ENCODE results near the gene PLCH2.

Gene PLCH2, protein sequence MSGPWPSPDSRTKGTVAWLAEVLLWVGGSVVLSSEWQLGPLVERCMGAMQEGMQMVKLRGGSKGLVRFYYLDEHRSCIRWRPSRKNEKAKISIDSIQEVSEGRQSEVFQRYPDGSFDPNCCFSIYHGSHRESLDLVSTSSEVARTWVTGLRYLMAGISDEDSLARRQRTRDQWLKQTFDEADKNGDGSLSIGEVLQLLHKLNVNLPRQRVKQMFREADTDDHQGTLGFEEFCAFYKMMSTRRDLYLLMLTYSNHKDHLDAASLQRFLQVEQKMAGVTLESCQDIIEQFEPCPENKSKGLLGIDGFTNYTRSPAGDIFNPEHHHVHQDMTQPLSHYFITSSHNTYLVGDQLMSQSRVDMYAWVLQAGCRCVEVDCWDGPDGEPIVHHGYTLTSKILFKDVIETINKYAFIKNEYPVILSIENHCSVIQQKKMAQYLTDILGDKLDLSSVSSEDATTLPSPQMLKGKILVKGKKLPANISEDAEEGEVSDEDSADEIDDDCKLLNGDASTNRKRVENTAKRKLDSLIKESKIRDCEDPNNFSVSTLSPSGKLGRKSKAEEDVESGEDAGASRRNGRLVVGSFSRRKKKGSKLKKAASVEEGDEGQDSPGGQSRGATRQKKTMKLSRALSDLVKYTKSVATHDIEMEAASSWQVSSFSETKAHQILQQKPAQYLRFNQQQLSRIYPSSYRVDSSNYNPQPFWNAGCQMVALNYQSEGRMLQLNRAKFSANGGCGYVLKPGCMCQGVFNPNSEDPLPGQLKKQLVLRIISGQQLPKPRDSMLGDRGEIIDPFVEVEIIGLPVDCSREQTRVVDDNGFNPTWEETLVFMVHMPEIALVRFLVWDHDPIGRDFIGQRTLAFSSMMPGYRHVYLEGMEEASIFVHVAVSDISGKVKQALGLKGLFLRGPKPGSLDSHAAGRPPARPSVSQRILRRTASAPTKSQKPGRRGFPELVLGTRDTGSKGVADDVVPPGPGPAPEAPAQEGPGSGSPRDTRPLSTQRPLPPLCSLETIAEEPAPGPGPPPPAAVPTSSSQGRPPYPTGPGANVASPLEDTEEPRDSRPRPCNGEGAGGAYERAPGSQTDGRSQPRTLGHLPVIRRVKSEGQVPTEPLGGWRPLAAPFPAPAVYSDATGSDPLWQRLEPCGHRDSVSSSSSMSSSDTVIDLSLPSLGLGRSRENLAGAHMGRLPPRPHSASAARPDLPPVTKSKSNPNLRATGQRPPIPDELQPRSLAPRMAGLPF (N-terminal part only)

DNA sequence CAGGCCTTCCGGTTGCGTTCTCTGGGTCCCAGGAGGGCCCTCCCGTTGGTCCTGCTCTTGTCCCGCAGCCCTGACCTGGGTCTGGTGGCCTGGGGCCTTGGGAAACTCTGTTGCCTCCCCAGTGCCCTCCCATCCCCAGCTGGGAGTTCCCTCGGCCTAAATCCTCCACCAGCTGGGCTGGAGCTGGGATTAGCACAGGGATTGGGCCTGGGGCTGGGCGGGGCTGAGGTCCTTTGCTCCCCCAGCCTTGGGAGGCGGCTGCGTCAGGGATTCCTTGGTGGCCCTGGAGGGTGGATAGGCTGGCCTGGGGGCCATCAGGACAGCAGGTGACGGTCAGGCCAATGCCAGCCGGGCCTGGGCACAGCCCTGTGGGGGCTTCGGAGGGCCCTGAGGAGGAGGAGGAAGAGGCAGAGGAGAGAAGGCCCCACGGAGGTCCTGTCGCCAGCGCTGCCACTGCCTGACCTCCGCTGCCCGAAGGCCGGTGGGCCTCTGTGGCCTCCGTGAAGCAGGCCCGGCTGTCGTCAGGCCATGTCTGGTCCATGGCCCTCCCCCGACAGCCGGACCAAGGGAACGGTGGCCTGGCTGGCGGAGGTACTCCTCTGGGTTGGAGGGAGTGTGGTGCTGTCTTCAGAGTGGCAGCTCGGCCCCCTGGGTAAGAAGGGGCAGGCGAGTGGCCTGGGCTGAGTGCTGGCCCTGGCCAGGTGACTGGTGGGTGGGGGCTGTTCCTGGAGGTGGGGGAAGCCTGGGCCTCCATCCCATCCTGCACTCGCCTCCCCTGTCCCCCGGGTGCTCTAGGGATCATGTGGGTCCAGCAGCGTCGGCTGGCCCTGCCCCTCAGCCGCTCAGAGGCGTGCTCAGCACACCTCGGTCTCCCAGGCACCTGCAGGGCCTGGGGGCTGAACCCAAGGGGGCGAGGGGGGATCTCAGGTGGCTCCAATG is at the start of gene PLCH2:
PLCH2 (plus strand) TSS at position 229 of the 939 bp plus-strand sequence; CDS start at position 529, 300 bp downstream.
- in situ Hi-C loops (cut with HindIII; ENCODE audit: low sequenced_read_pairs): no loop called here

DNA sequence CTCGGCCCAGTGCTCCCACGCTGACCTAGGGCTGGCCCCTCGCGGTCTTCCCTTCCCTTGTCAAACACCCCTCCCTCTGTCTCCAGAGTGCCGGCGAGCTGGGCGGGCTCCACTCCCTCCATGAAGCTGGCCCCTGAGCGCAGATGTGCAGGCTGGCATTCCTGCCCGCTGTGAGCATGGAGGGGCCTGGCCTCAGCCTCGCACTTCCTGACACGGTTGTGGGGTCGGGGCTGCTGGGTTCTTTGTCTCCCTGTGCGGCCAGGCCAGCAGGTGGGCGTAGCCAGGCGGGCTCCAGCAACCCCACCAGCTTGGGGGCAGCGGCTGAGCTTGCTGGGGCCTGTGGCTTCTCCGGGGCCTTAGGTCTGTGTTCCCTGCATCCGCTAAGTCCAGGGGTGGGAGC is 49.5 kb upstream of the PLCH2 start:
- in situ Hi-C loops (cut with HindIII; ENCODE audit: low sequenced_read_pairs): loop anchor here (10.0 kb wide), 5 partner anchors 88 to 998 kb away; no protein-coding TSS in a partner anchor

DNA sequence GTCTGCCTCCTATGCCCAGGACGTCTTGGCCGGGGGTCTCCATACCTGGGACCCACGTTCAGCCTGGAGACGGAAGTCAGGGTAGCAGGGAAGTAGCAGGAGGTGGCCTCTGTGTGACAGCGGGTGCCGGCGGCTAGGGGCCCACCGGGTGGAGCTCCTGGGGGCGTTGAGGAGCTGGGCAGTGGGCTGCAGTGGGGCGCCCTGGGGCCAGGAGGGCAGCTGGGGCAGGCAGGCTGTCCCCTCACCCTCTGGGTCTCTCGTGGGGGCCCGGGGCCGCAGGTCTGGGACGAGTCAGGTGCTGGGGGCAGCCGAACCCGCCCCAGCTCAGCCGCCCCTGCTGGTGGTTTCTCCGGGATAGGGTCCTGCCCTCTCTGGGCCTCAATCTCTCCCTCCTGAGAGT is 49.0 kb upstream of the PLCH2 start:
- in situ Hi-C loops (cut with HindIII; ENCODE audit: low sequenced_read_pairs): loop anchor here (10.0 kb wide), 5 partner anchors 88 to 998 kb away; no protein-coding TSS in a partner anchor

DNA sequence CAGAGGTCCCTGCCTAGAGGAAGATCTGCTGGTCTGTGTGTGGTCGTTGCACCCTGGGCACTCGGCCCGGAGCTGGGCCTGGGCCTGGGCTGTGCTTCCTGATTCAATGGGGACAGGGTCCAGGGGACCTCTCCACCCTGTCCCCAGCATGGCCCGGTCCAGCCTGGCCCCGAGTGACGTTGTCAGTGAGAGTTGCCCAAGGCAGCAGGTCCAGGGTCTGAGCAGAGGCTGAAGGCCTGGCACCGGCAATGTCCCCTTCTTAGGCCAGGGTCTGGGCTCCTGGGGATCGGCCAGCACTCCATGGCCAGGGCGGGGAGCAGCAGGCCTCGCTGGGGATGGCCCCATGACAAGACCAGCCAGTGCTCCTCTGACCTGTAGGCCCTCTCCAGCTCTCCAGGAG is 48.1 kb upstream of the PLCH2 start:
- in situ Hi-C loops (cut with HindIII; ENCODE audit: low sequenced_read_pairs): loop anchor here (10.0 kb wide), 5 partner anchors 87 to 997 kb away; no protein-coding TSS in a partner anchor

DNA sequence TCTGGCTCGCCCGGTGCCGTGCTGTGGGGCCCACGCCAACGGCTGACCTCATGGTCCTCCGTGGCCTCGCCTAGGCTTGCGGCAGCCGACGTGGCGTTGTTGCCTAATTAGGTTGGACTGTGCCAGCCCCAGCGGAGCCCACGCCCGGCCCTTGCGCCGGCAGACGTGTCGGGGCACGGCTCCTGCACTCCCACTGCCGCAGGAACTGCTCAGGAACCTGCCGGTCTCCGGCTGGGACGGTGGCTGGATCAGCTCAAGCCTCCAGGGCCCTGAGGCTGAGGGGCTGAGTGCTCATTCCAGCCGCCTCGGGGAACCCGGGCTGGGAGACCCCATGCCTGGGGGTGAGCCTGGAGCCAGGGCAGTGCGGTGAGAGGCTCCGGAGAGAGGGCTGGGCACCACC is 47.6 kb upstream of the PLCH2 start:
- in situ Hi-C loops (cut with HindIII; ENCODE audit: low sequenced_read_pairs): loop anchor here (10.0 kb wide), 5 partner anchors 86 to 996 kb away; no protein-coding TSS in a partner anchor

DNA sequence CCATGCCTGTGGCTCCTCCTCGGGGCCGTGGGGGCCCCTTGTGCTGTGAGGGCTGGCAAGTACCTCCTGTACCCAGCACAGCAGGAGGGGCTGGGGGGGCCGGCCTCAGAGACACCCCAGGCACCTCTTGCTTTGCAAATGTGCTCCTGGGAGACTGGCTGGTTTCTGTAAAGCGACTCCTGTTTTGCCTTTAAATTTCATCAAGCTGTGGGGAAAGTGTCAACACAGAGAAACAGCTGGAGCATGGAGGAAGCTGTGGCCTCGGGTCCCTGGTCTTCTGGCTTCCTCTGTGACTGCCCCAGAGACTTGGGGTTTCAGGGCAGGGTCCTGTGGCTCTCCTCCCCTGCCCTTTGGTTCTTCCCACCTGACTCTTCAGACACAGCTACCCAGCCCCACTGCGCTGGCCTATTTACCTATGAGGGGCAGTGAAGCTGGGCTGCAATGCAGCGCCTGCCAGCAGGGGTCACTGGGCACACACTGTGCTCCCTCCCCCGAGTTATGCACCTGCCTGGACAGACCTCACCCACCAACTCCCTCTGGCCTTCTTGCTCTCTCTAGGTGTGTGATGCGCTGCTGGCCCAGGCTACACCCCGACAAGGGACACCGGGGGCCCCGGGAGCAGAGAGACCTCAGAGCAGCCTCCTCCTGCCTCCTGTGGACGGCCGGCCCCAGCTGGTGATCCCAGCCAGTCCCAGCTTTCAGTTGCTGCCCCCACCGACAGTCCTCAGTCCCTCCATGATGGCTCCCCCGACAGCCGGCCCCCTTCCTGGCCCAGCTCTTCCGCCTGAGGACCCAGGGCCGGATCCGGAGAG is 46.1 kb upstream of the PLCH2 start:
- in situ Hi-C loops (cut with HindIII; ENCODE audit: low sequenced_read_pairs): loop anchor here (10.0 kb wide), 5 partner anchors 85 to 995 kb away; no protein-coding TSS in a partner anchor

DNA sequence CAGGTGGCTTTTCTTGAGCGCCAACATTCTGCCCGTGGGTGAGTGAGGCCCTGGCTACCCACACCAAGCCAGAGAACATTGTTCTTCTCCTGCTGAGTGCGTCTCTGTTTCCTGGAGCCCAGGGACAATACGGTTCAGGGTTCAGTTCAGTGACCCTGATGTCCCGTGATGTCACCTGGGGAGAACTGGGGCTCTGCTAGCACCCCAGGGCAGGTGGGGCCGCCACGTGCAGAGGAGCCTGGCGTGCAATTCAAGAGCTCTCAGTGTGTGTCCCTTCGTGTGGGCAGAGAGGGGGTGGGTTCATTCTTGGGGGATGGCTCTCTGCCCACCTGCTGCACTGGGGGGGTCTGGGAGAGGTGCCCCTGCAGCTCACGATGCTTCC is 45.5 kb upstream of the PLCH2 start:
- in situ Hi-C loops (cut with HindIII; ENCODE audit: low sequenced_read_pairs): no loop called here

DNA sequence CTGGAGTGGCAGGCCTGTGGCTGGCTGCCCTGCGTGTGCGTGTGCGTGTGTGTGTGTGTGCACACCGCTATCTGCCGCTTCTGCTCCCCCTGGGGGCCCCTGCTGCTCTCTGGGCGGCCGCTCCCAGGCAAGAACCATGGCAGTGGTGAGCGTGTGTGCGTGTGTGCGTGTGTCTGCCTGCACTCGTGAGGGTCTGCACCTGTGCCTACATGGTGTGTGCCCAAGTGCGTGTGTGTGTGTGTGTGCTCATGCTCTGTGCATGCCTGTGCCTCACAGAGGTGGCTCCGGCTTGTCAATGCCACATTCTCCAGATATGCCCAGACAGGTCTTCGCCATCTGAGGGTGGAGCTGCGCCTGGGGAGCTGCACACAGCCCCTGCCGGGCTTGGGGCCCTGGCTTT is 45.0 kb upstream of the PLCH2 start:
- in situ Hi-C loops (cut with HindIII; ENCODE audit: low sequenced_read_pairs): no loop called here

DNA sequence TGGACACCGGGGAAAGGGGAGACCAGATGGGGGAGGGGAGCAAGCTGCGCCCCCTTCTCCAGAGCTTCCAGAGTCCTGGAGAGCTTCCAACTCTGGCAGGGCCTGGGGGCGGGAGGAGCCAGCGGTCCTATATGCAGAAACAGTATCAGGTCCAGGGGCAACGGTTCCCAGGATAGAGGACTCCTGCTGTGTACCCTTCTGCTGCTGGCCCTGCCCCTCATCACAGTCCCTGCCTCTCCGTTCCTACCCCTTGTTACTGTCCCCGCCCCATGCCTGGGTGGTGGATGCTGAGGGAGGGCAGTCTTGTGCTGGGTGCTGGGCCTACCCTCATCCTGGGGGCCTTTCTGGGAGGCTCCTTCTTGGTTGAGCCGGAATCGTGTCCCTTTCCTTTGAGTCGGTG is 44.6 kb upstream of the PLCH2 start:
- in situ Hi-C loops (cut with HindIII; ENCODE audit: low sequenced_read_pairs): no loop called here

DNA sequence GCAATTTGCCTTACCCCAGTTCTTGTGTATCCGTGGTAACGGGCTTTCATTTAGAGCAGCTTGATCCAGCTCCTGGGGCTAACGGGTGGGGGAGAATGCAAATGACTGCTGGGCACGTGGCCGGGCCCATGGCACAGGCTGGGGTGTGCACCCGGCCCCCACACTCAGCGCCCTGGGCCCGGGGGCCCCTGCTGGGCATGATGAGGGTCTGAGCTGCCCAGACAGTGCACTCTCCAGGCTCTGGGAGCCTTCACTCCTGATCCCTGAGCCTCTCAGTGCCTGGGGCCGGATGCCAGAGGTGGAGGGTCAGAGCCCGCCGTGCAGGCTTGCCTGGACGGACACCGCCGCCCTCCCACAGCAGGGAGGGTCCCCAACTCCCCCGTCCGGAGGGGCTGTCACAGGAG is 43.6 kb upstream of the PLCH2 start:
- in situ Hi-C loops (cut with HindIII; ENCODE audit: low sequenced_read_pairs): no loop called here

DNA sequence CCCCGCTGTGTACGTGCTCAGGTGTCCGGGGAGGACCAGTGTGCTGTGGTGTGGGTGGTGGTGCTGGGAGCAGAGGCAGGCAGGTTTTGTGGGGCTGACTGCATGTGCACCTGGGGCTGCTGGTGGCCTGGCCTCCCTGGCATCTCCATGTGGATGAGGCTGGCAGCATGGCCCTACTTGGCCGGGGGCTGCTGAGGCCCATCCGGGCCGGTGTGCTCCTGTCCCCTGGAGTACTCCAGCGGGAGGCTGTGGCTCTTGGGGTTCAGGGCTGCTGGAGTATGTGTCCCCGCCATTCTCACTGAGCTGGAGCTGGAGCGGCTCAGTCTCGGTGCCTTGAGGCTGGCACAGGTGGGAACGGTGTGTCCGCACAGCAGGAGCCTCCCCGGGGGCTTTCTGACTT is 42.9 kb upstream of the PLCH2 start:
- in situ Hi-C loops (cut with HindIII; ENCODE audit: low sequenced_read_pairs): no loop called here

DNA sequence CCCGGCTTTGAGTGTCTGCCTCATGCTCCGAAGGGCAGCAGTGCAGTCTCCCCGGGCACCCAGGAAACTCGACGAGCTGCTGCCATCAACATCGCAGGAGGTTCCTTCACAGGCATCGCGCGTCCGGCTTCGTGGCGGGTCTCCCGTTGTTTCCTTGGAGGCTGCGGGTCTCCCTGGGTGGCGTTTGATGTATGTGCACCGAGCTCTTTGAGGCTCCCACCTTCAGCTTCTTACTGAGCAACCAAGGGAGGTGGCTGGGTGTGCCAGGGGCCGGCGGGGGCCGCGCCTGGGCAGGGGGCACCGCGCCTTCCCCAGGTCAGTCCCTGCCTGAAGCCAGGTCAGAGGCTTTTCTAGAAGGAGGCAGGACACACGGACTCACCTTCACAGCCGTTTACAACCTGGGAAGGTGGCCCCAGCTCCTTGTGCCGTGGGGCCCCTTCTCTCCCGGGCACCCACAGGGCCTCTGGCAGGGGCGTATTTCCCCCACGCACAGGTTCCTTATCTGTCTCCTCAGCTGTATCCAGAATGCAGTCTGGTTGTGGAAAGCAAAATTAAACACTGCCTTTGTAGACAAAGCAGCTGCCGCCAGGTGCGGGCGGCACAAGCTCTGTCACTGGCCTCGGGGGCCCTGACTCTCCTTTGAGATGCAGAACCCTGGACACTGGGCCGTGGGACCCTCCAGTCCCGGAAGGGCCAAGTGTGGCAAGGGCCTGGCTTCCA is 42.0 kb upstream of the PLCH2 start:
- in situ Hi-C loops (cut with HindIII; ENCODE audit: low sequenced_read_pairs): no loop called here

DNA sequence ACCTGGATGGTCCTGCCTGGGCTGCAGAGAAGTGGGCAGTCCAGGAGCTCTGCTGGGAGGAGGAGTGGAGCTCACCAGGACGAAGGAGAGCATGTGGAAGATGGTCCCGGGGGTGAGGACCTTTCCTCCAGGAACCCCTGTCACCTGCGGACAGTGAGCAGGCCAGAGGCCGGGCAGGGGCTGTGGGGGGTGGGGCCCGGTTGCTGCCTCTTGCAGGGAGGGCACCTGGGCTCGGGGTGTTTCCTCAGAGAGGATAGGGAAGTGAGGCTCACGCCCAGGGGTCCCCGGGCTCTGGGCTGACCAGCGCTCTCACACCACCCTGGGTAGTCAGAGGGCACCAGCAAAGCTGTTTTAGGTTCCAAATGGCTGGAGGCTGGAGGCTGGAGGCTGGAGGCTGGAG is 41.0 kb upstream of the PLCH2 start:
- in situ Hi-C loops (cut with HindIII; ENCODE audit: low sequenced_read_pairs): no loop called here

DNA sequence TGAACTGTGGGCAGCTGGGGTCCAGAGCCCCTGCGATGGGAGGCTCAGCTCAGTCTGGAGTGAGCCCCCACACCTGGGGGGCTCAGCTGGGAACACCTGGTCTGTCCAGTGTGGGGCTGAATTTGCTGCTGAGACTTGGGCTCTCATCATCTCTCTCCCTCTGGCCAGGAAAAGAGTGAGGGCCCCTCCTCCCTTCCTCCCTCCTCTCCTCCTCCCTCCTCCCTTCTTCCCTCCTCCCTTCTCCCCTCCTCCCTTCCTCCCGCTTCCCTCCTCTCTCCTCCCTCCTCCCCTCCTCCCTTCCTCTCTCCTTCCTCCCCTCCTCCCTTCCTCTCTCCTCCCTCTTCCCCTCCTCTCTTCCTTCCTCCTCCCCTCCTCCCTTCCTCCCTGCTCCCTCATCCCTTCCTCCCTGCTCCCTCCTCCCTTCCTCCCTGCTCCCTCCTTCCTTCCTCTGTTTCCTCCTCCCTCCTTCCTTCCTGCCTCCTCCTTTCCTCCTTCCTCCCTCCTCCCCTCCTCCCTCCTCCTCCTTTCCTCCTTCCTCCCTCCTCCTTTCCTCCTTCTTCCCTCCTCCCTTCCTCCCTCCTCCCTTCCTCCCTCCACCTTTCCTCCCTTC is 40.2 kb upstream of the PLCH2 start:
- in situ Hi-C loops (cut with HindIII; ENCODE audit: low sequenced_read_pairs): no loop called here

DNA sequence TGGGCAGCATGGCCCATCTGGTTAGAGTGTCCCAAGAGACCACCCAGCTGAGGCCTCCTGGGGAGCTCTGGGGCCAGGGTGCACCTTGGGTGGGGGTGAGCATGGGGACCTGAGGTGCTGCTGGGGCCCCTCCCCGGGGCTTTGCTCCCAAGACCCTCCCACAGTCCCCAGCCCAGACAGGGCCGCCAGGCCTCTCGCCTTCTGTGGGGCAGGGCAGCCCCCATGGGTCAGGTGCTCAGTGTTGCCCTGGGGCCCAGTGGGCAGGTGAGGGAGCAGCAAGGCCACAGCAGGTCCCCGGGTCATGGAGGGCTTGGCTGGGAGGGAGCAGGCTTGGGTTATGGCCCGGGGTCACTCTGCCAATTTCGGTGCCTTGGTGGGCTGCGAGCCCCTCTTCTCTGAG is 39.2 kb upstream of the PLCH2 start:
- in situ Hi-C loops (cut with HindIII; ENCODE audit: low sequenced_read_pairs): no loop called here

DNA sequence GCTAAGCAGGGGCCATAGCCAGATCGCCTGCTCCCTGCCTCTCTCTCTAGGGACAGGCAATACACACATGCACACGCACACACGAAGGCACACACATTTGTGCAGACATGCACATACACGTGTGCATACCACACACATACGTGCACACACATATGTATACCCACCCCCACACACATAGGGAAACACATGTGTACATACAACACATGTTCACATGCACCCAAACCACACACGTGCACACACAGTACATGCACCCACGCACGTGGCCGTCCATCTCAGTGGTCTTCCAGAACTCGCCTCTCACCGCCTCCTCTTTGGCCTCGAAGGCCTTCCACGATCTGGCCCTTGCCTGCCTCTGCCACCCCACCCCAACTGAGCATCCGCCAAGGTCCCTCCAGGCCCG is 38.5 kb upstream of the PLCH2 start:
- in situ Hi-C loops (cut with HindIII; ENCODE audit: low sequenced_read_pairs): no loop called here

DNA sequence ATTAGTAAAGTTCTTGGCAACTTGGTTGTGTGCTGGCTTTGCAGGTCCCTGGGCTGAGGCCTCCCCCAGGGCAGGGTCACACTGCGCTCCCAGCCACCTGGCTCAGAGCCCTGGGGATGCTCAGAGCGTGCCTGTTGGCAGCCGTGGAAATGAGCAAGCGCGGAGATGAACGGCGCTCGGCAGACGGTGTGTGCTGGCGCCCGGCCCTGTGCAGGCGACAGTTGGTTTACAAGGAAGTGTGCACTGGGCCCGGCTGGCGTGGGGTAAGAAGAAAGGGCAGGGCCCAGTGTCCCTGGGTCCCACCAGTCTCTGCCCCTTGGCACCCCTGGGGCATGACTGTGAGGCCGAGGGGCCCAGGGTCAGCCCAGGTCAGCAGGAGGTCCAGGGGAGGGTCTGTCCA is 38.1 kb upstream of the PLCH2 start:
- in situ Hi-C loops (cut with HindIII; ENCODE audit: low sequenced_read_pairs): no loop called here

DNA sequence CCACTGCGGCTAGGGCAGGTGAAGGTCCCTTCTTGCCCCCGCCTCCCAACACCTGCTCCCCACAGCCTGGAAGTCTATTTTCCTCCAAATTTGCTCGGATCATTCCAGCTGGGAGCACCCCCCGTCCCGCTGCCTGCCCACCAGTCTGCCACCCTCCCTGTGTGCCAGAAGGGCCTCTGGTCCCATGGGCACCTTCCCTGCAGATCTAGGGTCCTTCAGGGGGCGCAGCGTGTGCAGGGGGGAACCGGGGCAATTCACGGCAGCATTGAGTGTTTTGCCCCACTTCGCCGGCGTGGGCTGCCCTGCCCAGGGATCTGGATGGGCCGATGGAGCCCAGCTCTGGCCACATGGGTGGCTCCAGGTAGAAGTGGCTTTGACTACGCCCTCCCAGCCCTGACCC is 37.4 kb upstream of the PLCH2 start:
- in situ Hi-C loops (cut with HindIII; ENCODE audit: low sequenced_read_pairs): no loop called here
